Colonic mucosa (tissue), 4 donors: ENCODE data around the gene ZNRD2. TPM values are rescaled to one million over a fixed set of nuclear protein-coding genes. Genes with fewer than 3 reads are reported as not detected.
"Not testable (repeated sequence)": the region's sequence is repeated elsewhere in the genome, so short reads cannot be mapped to it uniquely, and the experiment has no call there.

Experiments
- DNase-seq: peaks from one replicate; pipeline ENCODE4 v3.0.0-alpha.2; 2020
- H3K27ac ChIP-seq: fragments of 200-600 bp; one replicate; pipeline ENCODE4 v1.8.0; 2021
- H3K27me3 ChIP-seq: fragments of 200-600 bp; one replicate; pipeline ENCODE4 v1.8.0; 2021
- H3K36me3 ChIP-seq: fragments of 200-600 bp; one replicate; pipeline ENCODE4 v1.8.0; 2021
- H3K4me1 ChIP-seq: fragments of 200-600 bp; one replicate; pipeline ENCODE4 v1.8.0; 2021; ENCODE audit warnings: mild to moderate bottlenecking
- H3K4me3 ChIP-seq: fragments of 200-600 bp; one replicate; pipeline ENCODE4 v1.8.0; 2021
- H3K9ac ChIP-seq, 2 donors: one replicate each; pipeline ENCODE4 v1.7.0; 2013; ENCODE audit warnings: control low read depth in 2 of 2, low read depth in 2 of 2, low read length in 2 of 2
- H3K9me3 ChIP-seq: fragments of 200-600 bp; one replicate; pipeline ENCODE4 v1.8.0; 2021
- intact Hi-C: fragments of 100-400 bp; cut with DNase I; formaldehyde crosslinking; loops from one replicate; pipeline ENCODE4 v1.14.1; 2022
- total RNA-seq, 2 donors: library from RNA; stranded (reverse); fragmentation: NEBNext Ultra II Directional in 1 of 2; extraction: Animal tissue kit (Norgen Biotek cat#: 25700) in 1 of 2; gene quantifications; one replicate each; pipeline ENCODE4 v1.2.1, GENCODE V29; 2021
- TF ChIP-seq, protein P1 (sequence below): fragments of 200-600 bp; IDR thresholded peaks from one replicate; pipeline ENCODE4 v1.8.0; 2022; ENCODE audit warnings: antibody characterized with exemption, mild to moderate bottlenecking
- donor health status: healthy.
- donor health status: DM: no; HTN: no; CAD: no.
- donor health status: DM: no; HTN: no; CAD: no.

The ZNRD2 gene
- total RNA-seq, 2 donors from 2014 or later, result 16.6 to 30.8 TPM

DNA sequence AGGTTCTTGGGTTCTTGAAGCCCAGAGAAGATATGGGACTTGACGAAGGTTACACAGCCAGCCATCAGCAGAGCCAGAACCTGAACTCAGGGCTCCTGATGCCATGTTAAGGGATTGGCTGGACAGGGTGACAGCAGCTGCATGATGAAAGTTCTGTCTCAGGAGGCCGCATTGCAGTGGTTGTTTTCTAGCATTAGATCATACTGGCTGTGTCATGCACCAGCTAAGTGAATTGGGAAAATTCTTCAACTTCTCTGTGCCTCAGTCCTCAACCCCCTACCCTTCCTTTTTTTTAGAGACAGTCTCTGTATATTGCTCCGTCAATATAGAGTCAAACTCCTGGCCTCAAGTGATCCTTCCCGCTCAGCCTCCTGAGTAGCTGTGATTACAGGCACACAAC lies 6.7 kb upstream of the ZNRD2 start:
- Histone ChIP-seq H3K9ac (no peak overlapping the region), H3K27ac (no peak overlapping the region), H3K4me3 (no peak overlapping the region), H3K4me1 (peaks cover 19% of the 10 kb centered on the region), H3K27me3 (no peaks in the 10 kb centered on the region), H3K36me3 (no peaks in the 10 kb centered on the region), H3K9me3 (no peaks in the 10 kb centered on the region)
- TF ChIP-seq, protein P1, sequence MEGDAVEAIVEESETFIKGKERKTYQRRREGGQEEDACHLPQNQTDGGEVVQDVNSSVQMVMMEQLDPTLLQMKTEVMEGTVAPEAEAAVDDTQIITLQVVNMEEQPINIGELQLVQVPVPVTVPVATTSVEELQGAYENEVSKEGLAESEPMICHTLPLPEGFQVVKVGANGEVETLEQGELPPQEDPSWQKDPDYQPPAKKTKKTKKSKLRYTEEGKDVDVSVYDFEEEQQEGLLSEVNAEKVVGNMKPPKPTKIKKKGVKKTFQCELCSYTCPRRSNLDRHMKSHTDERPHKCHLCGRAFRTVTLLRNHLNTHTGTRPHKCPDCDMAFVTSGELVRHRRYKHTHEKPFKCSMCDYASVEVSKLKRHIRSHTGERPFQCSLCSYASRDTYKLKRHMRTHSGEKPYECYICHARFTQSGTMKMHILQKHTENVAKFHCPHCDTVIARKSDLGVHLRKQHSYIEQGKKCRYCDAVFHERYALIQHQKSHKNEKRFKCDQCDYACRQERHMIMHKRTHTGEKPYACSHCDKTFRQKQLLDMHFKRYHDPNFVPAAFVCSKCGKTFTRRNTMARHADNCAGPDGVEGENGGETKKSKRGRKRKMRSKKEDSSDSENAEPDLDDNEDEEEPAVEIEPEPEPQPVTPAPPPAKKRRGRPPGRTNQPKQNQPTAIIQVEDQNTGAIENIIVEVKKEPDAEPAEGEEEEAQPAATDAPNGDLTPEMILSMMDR, result no peak
- intact Hi-C loops, result no loop called here
- no peak for DNase-seq

DNA sequence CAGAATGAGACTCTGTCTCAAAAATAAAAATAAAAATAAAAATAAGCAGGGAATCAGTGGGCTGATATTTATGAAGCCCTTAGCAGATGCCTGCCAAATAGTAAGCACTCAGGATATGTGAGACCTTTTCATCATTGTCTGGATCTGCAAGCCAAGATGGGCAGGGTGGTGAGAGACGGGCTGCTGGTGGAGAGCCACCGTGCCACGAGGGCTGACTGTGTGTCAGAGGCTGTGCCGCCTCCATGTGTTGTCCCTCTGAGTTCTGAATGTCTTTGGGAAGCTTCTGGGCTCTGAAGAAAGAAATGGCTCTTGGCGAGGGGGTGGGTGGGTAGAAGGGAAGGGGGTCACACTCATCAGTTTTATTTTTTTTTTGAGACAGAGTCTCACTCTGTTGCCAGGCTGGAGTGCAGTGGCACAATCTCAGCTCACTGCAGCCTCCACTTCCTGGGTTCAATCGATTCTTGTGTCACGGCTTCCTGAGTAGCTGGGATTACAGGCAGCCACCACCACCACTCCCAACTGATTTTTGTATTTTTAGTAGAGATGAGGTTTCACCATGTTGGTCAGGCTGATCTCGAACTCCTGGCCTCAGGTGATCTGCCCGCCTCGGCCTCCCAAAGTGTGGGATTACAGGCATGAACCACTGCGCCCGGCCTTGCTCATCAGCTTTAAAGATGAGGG lies 5.3 kb upstream of the ZNRD2 start:
- H3K36me3 ChIP-seq, intact Hi-C loops, H3K9me3 ChIP-seq, DNase-seq, H3K4me3 ChIP-seq, H3K27me3 ChIP-seq, H3K9ac ChIP-seq: not testable (repeated sequence)
- peak overlapping the region; percentile 15 for H3K27ac ChIP-seq
- H3K4me1 ChIP-seq, result peaks cover 11% of the 10 kb centered on the region

DNA sequence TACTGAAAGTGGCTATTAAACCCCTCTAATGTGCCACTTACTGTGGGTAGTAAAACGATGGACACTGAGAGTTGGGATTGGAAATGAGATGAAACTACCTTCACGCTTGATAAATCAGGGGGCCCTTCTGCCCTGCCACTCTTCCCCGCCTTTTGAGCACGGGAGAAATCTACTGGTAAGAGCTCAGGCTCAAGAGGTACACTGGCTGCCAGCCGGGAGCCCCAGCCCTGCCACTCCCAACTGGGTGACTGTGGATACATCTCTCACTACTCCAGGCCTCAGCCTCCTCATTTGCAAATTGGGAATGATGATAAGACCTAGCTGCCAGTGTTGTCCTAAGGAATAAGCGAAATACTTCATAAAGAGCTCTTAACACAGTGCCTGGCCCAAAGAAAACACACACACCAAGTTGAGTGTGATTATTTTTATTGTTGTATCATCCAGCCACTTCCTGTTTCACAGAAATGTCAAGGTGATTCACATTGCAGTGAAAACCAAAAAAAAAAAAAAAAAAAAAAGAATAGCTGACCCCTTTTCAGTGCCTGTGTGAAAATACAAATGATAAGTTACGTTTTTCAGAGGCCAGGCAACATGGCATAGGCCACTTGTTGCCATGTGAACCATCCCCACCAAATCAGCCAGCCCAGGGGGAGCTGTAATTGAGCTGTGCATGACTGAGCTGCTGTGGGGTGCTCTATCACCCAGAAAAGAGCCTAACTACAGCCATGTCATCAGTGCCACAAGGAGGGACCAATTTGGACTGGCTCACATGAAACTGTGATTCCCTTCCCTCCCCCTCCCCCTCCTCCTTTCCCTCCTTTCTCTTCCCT lies 4.4 kb upstream of the ZNRD2 start:
- no peaks in the 10 kb centered on the region for H3K9me3 ChIP-seq
- no peak for DNase-seq
- H3K9ac ChIP-seq, result no peak overlapping the region
- H3K4me3 ChIP-seq, result no peak overlapping the region
- H3K36me3 ChIP-seq, result no peaks in the 10 kb centered on the region
- peak overlapping the region; percentile 15 for H3K27ac ChIP-seq
- H3K27me3 ChIP-seq, result no peaks in the 10 kb centered on the region
- intact Hi-C loops, result no loop called here
- TF ChIP-seq, protein P1, result no peak
- H3K4me1 ChIP-seq, result peaks cover 6% of the 10 kb centered on the region

DNA sequence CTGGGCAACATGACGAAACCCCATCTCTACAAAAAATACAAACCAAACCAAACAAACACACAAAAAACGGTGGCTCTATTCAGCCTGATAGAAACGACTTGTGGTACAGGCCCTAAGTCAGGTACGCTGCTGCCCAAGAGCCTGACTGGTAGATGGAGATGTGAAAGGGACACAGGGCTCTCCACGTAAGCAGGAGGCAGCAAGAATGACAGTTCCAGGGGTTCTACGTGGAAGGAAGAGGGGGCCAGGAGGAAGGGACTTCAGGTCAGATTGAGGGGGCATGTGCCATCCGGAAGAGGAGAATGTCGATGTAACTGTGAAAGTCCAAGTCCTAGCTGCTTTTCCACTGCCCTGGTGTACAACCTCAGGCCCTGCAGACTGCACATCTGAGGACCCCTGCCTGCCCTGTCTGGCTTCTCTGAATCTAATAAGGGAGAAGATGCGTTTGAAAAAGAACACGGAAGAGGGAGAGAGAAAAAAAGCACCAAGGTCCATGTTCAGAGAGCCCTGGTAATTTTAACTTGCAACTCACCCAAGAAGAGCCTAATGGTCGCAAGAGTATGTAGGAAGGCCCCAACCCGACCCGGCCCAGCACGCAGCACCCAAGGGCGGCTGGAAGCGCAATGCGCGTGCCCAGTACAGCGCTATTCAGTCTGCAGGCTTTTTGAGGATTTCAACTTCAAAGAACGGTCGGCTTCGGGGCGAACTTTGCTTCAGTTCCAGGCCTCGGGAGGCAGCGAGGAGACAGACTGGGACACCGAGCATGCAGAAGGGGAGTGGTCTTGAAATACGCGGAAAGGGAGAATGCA lies 909 bp upstream of the ZNRD2 start:
- intact Hi-C loops, result no loop called here
- no peak for DNase-seq
- TF ChIP-seq, protein P1, result no peak

DNA sequence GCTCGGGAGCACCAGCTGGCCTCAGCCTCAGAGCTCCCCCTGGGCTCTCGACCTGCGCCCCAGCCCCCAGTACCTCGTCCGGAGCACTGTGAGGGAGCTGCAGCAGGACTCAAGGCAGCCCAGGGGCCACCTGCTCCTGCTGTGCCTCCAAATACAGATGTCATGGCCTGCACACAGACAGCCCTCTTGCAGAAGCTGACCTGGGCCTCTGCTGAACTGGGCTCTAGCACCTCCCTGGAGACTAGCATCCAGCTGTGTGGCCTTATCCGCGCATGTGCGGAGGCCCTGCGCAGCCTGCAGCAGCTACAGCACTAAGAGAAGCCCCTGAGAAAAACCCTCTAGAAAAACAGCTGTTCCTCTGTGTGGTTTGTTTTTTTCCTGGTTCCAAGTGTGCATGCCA lies 1.1 kb downstream of the ZNRD2 start:
- no peaks in the 10 kb centered on the region for H3K27me3 ChIP-seq
- H3K9ac ChIP-seq, result peak overlapping the region; percentile 39 to 97
- peak overlapping the region; percentile 91 for H3K4me3 ChIP-seq
- no peaks in the 10 kb centered on the region for H3K9me3 ChIP-seq
- peak overlapping the region; percentile 89 for H3K27ac ChIP-seq
- H3K4me1 ChIP-seq, result peaks cover 35% of the 10 kb centered on the region
- no peak for DNase-seq
- intact Hi-C loops, result no loop called here
- H3K36me3 ChIP-seq, result no peaks in the 10 kb centered on the region
- TF ChIP-seq, protein P1, result no peak

More for the DNA sequence above, 909 bp upstream of the ZNRD2 start:
- Histone ChIP-seq H3K4me1 (peaks cover 27% of the 10 kb centered on the region), H3K27me3 (no peaks in the 10 kb centered on the region), H3K36me3 (no peaks in the 10 kb centered on the region), H3K27ac (peak overlapping the region; percentile 95), H3K9ac (peak overlapping the region; percentile 85 to 97), H3K4me3 (peak overlapping the region; percentile 84), H3K9me3 (no peaks in the 10 kb centered on the region)
